IgD-negative memory B cell (primary cell): Measurements from ENCODE around the gene DDHD1. TPM values are rescaled to one million over a fixed set of nuclear protein-coding genes. Genes with fewer than 3 reads are reported as not detected.

ENCODE experiments used
- H3K27ac Mint-ChIP-seq, 3 donors: one replicate each; pipeline ENCODE4 v1.8.0; 2020 to 2022; ENCODE audit warnings: mild to moderate bottlenecking in 3 of 3, mixed read lengths in 3 of 3, moderate library complexity in 1 of 3
- H3K27me3 Mint-ChIP-seq: one replicate; pipeline ENCODE4 v1.8.0; 2021; ENCODE audit warnings: mixed read lengths
- H3K36me3 Mint-ChIP-seq: one replicate; pipeline ENCODE4 v1.8.0; 2020; ENCODE audit warnings: mild to moderate bottlenecking, mixed read lengths
- H3K4me1 Mint-ChIP-seq, 3 donors: one replicate each; pipeline ENCODE4 v1.8.0; 2020 to 2022; ENCODE audit warnings: mixed read lengths in 3 of 3, mild to moderate bottlenecking in 1 of 3
- H3K4me3 Mint-ChIP-seq, 4 donors: one replicate each; pipeline ENCODE4 v1.8.0; 2020 to 2022; ENCODE audit warnings: mild to moderate bottlenecking in 4 of 4, mixed read lengths in 4 of 4, moderate library complexity in 3 of 4
- H3K9me3 Mint-ChIP-seq, 3 donors: one replicate each; pipeline ENCODE4 v1.8.0; 2020 to 2021; ENCODE audit warnings: mixed read lengths in 3 of 3, mild to moderate bottlenecking in 1 of 3
- polyA plus RNA-seq: library from polyadenylated mRNA; unstranded; fragments of 300-500 nt; fragmentation: Illumina TruSeq; gene quantifications from one replicate; pipeline ENCODE4 v1.2.3, GENCODE V29; 2021

Gene DDHD1
- polyA plus RNA-seq, 1 donor from 2014 or later = 9.4 TPM

DNA sequence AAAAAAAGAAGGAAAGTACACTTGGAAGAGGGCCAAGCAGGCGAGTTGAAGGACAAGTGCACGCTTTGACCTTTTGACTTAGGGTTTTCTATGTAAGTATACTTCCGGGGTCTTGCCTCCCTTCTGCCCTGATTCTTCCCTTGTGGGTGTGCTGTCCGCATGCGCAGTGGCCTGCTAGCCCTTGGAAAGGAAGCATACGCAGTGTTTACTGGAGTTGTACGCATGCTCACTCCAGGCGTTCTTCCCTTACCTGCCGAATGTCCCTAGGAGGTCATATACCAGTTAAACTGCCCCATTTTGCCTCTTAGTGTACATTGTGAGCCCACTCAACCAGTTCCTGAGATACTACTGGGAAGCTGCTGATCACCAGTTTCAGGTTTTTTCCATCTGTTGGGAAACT lies 15.7 kb upstream of the DDHD1 start:
- H3K4me1 Mint-ChIP-seq = no peaks in the 10 kb centered on the region
- no peak overlapping the region for H3K4me3 Mint-ChIP-seq
- H3K27me3 Mint-ChIP-seq = no peaks in the 10 kb centered on the region
- H3K27ac Mint-ChIP-seq = no peak overlapping the region
- H3K36me3 Mint-ChIP-seq = peaks cover 2% of the 10 kb centered on the region
- peaks cover 0 to 3% (median 0%) of the 10 kb centered on the region in 3 donors for H3K9me3 Mint-ChIP-seq

DNA sequence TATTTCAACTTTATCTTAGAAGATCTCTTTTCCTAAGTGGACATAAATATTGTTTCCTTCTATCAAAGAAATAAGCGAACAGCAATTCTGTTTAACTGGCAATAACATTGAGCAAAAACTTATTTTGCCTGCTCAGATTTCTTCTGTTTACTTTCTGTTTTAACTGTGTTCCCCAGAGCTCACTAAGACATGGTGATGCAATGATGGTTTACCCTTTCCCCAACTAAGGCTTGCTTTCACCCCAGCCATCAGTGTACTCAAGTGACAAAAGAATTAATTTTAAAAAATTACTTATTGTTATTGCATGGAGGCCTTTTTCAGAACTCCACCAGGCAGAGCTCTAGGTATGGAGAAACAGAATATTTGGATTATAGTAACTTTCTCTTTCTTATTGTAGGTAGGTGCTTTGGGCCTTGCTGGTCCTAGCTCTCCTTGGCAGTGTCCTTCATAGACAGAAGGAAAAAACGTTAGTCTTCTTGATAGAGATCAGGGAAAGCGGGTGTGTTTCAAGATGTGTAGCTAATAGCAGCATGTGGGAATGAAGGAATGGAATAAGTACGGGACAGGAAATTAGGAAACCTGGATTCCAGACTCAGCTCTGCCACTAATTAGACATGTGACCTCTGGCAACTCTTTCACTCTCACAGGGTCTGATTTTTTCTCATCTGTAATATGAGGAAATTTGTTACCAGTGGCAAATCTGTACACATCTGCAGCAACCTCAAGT lies 14.6 kb upstream of the DDHD1 start:
- no peak overlapping the region for H3K27ac Mint-ChIP-seq
- no peaks in the 10 kb centered on the region for H3K4me1 Mint-ChIP-seq
- H3K4me3 Mint-ChIP-seq = no peak overlapping the region
- peaks cover 0 to 5% (median 3%) of the 10 kb centered on the region in 3 donors for H3K9me3 Mint-ChIP-seq
- H3K36me3 Mint-ChIP-seq = peaks cover 2% of the 10 kb centered on the region
- H3K27me3 Mint-ChIP-seq = no peaks in the 10 kb centered on the region

GRCh38 chr14:53161758-53162435 lies 8.8 kb upstream of the DDHD1 start:
- Mint-ChIP-seq H3K4me1 (no peaks in the 10 kb centered on the region), H3K9me3 (peaks cover 0 to 5% (median 3%) of the 10 kb centered on the region in 3 donors), H3K27me3 (no peaks in the 10 kb centered on the region), H3K36me3 (peaks cover 2% of the 10 kb centered on the region), H3K4me3 (no peak overlapping the region), H3K27ac (peak overlapping the region in 2 of 3 donors; percentile 22 to 24)

- no peaks in the 10 kb centered on the region for H3K27me3 Mint-ChIP-seq
- no peaks in the 10 kb centered on the region for H3K9me3 Mint-ChIP-seq
- H3K4me3 Mint-ChIP-seq = peak overlapping the region in 1 of 4 donors; percentile 60
- H3K27ac Mint-ChIP-seq = peak overlapping the region in 1 of 3 donors; percentile 25
- H3K4me1 Mint-ChIP-seq = peaks cover 10 to 20% (median 13%) of the 10 kb centered on the region in 3 donors
- H3K36me3 Mint-ChIP-seq = peaks cover 4% of the 10 kb centered on the region
Observed at GRCh38 chr14:53156238-53156637, 3.1 kb upstream of the DDHD1 start.

DNA sequence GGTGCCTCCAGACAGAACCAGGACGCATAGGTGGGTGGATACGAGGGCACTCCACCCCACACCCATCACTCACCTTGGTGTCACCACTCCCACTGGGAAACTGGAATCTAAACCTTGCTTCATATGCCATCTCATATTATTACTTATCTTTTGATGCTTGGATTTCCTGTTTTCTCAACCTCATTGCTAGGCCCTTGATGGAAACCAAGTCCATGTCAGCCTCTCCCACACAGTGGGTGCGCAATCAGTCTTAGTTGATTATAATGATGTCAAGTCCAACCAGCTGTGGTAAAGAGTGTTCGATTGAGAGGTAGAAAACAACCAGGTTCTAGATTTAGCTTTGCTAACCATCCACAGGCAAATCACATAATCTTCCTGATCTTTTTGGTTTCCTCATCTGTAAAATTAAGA lies 584 bp upstream of the DDHD1 start:
- peaks cover 27 to 41% (median 29%) of the 10 kb centered on the region in 3 donors for H3K4me1 Mint-ChIP-seq
- H3K4me3 Mint-ChIP-seq = peak overlapping the region; percentile 90 to 97 (median 92)
- H3K27me3 Mint-ChIP-seq = no peaks in the 10 kb centered on the region
- peak overlapping the region; percentile 90 to 97 (median 97) for H3K27ac Mint-ChIP-seq
- H3K9me3 Mint-ChIP-seq = no peaks in the 10 kb centered on the region
- H3K36me3 Mint-ChIP-seq = peaks cover 4% of the 10 kb centered on the region

- no peaks in the 10 kb centered on the region for H3K9me3 Mint-ChIP-seq
- peak overlapping the region; percentile 95 to 98 (median 96) for H3K4me3 Mint-ChIP-seq
- H3K27me3 Mint-ChIP-seq = no peaks in the 10 kb centered on the region
- H3K4me1 Mint-ChIP-seq = peaks cover 33 to 52% (median 37%) of the 10 kb centered on the region in 3 donors
- peaks cover 4% of the 10 kb centered on the region for H3K36me3 Mint-ChIP-seq
- peak overlapping the region; percentile 90 to 97 (median 96) for H3K27ac Mint-ChIP-seq
Observed at GRCh38 chr14:53152184-53152886, 788 bp downstream of the DDHD1 start.

DNA sequence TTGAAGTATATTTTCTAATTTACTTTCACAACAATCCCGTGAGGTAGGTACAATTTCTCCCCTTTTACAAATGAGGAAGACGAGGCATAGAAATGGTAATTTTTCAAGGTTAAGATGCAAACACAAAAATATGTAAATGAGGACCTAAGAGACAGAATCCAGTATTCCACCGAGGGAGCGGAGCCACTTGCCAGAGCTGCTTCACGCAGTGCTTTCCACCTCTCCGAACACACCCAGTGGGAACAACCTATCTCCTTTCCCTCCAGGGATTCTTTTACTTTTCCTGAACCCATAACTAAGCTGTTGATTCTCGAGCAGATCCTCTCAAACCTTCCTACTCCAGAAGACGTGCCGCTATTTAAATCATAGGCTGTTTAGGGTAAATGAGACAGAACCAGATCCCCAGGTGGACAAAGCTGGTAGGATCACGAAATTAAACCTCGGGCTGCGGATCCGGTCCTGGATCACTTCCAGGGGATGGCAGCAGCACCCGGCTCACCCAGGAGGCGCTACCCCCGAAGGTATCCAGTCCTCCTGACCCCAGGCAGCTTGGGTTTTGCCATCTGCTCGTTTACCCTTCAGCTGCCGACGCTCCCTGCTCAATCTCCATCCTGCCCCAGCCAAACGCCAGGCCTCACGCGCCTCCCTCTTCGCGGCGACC lies 1.5 kb downstream of the DDHD1 start:
- H3K27me3 Mint-ChIP-seq = no peaks in the 10 kb centered on the region
- no peaks in the 10 kb centered on the region for H3K9me3 Mint-ChIP-seq
- peaks cover 4% of the 10 kb centered on the region for H3K36me3 Mint-ChIP-seq
- H3K4me1 Mint-ChIP-seq = peaks cover 38 to 57% (median 43%) of the 10 kb centered on the region in 3 donors
- H3K27ac Mint-ChIP-seq = peak overlapping the region; percentile 90 to 97 (median 96)
- H3K4me3 Mint-ChIP-seq = peak overlapping the region; percentile 95 to 98 (median 96)

- H3K27me3 Mint-ChIP-seq = no peaks in the 10 kb centered on the region
- no peaks in the 10 kb centered on the region for H3K36me3 Mint-ChIP-seq
- peak overlapping the region; percentile 1 to 97 (median 58) for H3K4me3 Mint-ChIP-seq
- H3K4me1 Mint-ChIP-seq = peaks cover 37 to 57% (median 46%) of the 10 kb centered on the region in 3 donors
- H3K9me3 Mint-ChIP-seq = no peaks in the 10 kb centered on the region
- H3K27ac Mint-ChIP-seq = peak overlapping the region in 1 of 3 donors; percentile 14
Observed at GRCh38 chr14:53149668-53150316, 3.3 kb downstream of the DDHD1 start.

- Mint-ChIP-seq H3K36me3 (no peaks in the 10 kb centered on the region), H3K4me1 (peaks cover 37 to 56% (median 45%) of the 10 kb centered on the region in 3 donors), H3K4me3 (peak overlapping the region in 1 of 4 donors; percentile 2), H3K9me3 (no peaks in the 10 kb centered on the region), H3K27me3 (no peaks in the 10 kb centered on the region), H3K27ac (peak overlapping the region in 1 of 3 donors; percentile 11)
Observed at GRCh38 chr14:53148671-53149070, 4.5 kb downstream of the DDHD1 start.

- H3K36me3 Mint-ChIP-seq = no peaks in the 10 kb centered on the region
- peaks cover 33 to 54% (median 43%) of the 10 kb centered on the region in 3 donors for H3K4me1 Mint-ChIP-seq
Observed at GRCh38 chr14:53147893-53148292, 5.2 kb downstream of the DDHD1 start.

DNA sequence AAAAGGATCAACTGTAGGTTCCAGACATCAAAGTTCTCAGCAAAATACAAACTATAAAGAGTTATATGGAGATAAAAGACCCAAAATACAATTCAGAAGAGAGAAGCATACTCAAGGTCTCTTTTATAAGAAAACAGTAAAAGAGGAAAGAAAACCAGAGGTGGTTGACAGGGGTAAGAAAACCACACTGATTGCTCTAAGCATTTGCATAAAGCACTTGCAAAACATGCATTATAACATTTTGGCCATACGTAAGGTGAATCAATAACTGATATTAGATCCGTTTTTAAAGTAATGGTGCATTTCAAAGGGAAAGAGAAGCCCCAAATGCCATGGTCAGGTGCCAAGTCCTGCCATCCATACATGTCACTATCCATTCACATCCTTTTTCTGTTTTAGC lies 5.9 kb downstream of the DDHD1 start:
- peaks cover 0 to 2% (median 2%) of the 10 kb centered on the region in 3 donors for H3K9me3 Mint-ChIP-seq
- peak overlapping the region in 3 of 4 donors; percentile 53 to 88 (median 86) for H3K4me3 Mint-ChIP-seq
- H3K27me3 Mint-ChIP-seq = no peaks in the 10 kb centered on the region
- H3K4me1 Mint-ChIP-seq = peaks cover 33 to 53% (median 45%) of the 10 kb centered on the region in 3 donors
- H3K36me3 Mint-ChIP-seq = no peaks in the 10 kb centered on the region
- peak overlapping the region in 1 of 3 donors; percentile 5 for H3K27ac Mint-ChIP-seq

More at GRCh38 chr14:53147893-53148292, 5.2 kb downstream of the DDHD1 start:
- H3K9me3 Mint-ChIP-seq = peaks cover 0 to 2% (median 0%) of the 10 kb centered on the region in 3 donors
- peak overlapping the region in 1 of 3 donors; percentile 46 for H3K27ac Mint-ChIP-seq
- no peaks in the 10 kb centered on the region for H3K27me3 Mint-ChIP-seq
- peak overlapping the region in 2 of 4 donors; percentile 29 to 49 for H3K4me3 Mint-ChIP-seq

DNA sequence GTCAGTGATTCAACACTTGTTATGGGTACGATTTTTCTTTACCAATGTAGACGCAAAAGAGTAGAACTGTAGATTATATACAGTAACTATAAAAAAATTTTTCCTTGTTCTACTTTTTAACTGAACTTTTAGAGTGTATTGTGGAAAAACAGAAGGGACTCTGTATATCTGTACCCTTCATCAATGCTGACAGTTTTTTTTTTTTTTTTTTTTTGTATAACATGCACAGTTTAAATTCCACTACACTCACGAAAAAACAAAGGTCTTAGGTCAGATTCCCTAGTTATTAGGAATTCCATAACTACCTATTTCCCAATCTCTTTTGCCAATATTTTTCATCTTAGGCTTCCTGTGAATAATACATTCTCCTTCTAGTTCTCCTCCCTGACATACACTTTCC lies 6.4 kb downstream of the DDHD1 start:
- H3K27ac Mint-ChIP-seq = peak overlapping the region in 1 of 3 donors; percentile 5
- H3K4me1 Mint-ChIP-seq = peaks cover 33 to 50% (median 45%) of the 10 kb centered on the region in 3 donors
- peaks cover 2 to 3% (median 2%) of the 10 kb centered on the region in 3 donors for H3K9me3 Mint-ChIP-seq
- H3K4me3 Mint-ChIP-seq = peak overlapping the region in 3 of 4 donors; percentile 53 to 88 (median 86)
- H3K36me3 Mint-ChIP-seq = peaks cover 2% of the 10 kb centered on the region
- no peaks in the 10 kb centered on the region for H3K27me3 Mint-ChIP-seq

- Mint-ChIP-seq H3K4me3 (peak overlapping the region in 1 of 4 donors; percentile 35), H3K9me3 (peaks cover 7 to 19% (median 18%) of the 10 kb centered on the region in 3 donors), H3K36me3 (peaks cover 16% of the 10 kb centered on the region), H3K27ac (no peak overlapping the region), H3K27me3 (no peaks in the 10 kb centered on the region), H3K4me1 (peaks cover 17 to 32% (median 24%) of the 10 kb centered on the region in 3 donors)
Observed at GRCh38 chr14:53144244-53144643, 8.9 kb downstream of the DDHD1 start.

GRCh38 chr14:53140585-53140984 lies 12.5 kb downstream of the DDHD1 start:
- no peaks in the 10 kb centered on the region for H3K27me3 Mint-ChIP-seq
- H3K36me3 Mint-ChIP-seq = peaks cover 29% of the 10 kb centered on the region
- H3K4me1 Mint-ChIP-seq = peaks cover 8 to 13% (median 9%) of the 10 kb centered on the region in 3 donors
- no peak overlapping the region for H3K4me3 Mint-ChIP-seq
- peaks cover 7 to 29% (median 27%) of the 10 kb centered on the region in 3 donors for H3K9me3 Mint-ChIP-seq
- no peak overlapping the region for H3K27ac Mint-ChIP-seq
